Measurements from ENCODE around the gene HOXA9.

HOXA9 gene

DNA sequence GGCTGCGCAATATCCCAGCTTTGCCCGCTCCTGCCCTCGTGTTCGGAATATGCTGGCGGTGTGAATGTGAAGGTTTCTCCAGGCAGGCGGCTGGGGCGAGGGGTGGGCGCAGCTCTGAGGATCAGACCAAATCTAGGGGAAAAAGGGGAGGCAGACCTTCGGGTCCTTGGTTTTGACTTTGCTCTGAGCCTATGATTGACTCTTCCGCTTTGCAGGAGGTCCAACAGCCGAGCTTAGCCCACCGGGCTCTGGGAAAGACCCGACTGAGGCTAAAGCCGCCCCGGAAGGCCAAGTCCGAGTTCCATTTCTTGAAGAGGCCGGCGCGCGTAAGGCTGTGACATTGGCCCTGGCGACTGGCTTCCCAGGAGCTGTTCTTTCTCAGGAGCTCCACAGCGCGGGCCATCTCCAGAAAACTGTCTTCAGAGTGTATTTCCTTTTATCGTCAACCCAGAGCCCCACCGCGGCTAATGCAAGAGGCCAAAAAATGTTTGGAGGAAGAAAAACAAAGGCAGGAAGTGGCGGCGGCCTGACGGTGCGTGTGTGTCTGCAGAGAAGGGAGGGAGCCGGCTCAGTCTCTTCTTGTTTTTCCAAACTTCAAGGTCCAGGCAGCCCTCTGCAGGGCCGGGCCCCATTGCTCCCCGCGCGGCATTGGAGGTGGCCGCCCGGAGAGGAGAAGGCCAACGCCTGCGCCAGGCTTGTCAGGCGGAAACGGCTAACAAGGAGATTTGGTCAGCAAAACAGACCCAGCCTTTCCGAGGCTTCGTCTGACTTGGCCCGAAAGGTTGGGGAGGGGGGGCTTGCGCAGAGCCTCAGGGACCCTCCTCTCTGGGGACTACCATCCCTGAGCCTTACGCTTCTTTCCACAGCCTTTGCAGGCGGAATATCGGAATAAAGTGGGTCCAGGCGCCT is 23.3 kb upstream of the HOXA9 start:
- no peak for DNase-seq (ENCODE audit: low read depth in 2 of 2)

DNA sequence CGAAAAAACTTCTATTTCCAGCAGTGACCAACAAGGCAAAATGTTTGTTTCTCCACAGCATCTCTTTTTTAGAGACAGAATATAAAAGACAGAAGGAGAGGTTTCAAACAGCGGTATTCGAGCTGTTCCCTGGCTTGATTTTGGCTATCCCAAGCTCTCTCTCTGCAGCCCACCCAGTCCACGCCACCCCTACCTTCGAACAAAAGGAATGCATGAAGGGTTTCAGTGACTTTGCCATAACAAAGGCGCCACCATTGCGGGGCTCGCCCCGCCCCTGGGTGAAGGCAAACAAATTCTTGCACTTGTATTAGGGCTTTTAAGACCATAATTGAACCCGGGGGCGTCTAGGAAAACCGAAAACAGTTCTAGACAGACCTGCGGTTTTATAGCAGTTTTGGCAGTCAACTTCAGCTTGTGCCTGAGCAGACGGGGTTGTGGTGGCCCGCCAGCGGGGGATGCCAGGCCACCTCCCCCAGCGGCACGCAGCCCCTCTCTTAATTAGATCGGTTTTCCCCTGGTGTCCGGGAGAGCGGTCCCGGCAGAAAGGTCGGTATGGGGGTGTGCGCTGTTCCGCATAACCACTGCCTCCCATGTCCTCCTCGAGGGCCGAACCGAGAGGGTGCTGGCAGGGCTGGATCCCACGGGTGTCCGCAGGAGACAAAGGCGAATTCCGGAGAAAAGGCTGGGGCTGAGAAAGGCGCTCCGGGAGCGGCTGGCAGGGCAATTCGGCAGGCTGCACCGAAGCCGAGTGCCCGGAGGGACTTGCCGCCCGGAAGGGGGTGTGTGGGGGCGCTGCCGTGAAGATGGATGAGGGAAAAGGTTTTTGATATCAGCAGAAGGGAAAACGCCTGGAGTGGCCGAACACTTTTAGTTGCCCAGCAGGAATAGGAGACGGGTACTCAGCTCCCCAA is 22.4 kb upstream of the HOXA9 start:
- DNase-seq (ENCODE audit: low read depth in 2 of 2): no peak

DNA sequence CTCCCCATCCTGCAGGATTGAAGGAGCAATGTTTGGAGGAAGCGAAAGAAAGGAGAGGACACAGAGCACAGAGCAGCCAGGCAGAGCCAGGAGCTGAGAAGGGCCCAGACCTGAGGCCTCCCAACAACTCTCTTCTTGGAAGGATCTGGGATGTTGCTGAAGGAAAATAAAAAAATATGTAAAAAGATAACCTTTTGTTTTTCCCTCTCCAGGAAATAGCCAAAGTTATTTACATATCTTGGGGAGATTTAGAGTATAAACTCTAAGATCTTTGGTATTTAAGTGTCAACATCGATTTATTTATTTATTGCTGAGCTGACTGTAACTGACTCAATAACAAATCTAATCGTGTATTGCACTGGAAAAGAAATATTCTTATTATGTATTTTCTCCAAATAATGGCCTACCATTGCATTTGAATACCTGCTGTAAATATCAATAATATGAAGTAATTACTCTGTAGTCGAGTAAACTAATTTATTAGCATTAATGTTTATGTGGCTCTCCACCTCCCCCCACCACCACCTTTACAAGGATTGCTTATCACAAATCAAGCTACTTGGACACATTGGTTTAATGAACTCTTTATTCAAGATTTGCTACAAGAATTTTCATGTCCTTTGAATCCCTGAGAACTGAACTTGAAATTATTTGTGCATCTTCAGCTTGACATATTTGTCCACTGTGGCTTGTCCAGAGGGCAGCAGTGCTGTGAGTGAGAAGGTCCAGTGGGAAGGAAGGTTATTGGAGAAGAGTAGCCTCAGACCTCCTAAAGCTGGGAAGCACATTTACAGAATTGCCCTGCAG is 21.5 kb upstream of the HOXA9 start:
- no peak for DNase-seq (ENCODE audit: low read depth in 2 of 2)

GRCh38 chr7:27185854-27186667 is 20.7 kb upstream of the HOXA9 start:
- no peak for DNase-seq (ENCODE audit: low read depth in 2 of 2)

DNA sequence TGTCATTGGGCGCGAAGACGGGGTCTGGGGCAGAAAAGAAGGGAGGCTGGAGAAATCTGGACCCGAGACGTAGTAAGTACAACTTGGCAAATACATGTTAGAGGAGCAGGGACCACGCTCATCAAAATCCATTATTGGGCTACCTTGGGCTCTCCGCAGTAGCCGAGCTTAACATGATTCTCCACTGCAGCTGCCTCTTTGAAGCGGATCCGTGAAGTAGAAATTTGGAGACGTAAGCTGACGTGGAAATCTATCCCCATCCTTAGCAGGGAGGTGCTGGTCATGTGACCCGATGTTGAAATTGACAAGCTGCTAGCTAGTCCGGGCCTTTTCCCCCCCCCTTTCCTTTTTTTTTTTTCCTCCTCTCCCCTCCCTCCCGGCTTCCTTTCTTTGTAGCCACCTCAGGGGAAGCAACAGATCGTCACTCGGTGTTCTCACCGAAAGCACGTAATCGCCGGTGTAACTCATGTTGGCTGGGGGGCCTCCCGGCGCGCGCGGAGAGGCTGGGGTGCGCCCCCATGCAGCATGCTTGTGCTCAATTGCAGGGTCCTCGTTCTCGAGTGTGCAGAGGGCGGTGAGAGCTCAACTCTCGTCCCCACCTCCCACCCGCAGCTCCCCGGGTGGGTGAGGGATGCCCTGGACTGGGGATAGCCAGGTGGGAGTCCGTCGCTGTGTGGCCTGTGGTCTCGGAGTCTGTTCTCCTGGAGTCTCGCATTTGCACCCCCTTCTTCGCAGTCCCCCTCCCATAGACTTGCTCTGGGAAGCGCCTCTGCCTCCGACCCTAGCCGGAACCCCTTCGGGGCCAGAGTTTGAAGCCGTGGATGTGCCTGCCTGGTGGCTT is 19.9 kb upstream of the HOXA9 start, which contains the start of gene HOXA11:
Gene HOXA11 (minus strand): TSS at position 220 of the 841 bp plus-strand sequence. CDS start 88 bp downstream, at position 132.
- DNase-seq (ENCODE audit: low read depth in 2 of 2): no peak

GRCh38 chr7:27184337-27185012 is 19.1 kb upstream of the HOXA9 start:
- no peak for DNase-seq (ENCODE audit: low read depth in 2 of 2)

DNA sequence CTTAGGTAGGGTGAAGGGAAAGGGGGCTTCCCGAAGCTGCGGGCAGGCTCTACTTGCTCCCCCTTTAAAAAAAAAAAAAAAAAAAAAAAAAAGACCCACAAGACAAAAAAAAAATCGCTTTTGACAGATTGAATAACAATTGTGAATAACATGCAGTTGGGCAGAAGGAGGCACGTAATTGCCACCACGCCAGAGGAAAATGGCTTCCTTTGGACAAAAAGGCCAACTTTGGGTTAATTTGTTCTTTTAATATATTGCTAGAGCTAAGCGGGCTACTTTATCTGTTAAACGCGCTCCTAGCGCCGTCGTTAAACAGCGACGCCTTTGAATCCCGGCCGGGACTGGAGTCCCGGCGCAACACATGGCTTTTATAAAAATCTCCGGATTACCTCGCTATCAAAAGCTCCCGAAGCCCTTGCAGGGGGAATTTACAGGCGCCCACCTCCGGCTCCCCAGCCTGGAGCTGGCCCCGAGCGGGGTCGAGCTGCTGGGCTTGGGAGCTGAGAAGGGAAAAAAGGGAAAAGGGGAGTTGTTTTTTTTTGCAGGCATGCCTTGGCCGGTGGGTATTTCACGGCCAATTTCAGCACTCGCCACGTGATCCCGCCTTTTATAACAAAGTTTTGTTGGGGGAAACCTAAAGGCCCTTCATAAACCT is 18.5 kb upstream of the HOXA9 start:
- DNase-seq (ENCODE audit: low read depth in 2 of 2): no peak

DNA sequence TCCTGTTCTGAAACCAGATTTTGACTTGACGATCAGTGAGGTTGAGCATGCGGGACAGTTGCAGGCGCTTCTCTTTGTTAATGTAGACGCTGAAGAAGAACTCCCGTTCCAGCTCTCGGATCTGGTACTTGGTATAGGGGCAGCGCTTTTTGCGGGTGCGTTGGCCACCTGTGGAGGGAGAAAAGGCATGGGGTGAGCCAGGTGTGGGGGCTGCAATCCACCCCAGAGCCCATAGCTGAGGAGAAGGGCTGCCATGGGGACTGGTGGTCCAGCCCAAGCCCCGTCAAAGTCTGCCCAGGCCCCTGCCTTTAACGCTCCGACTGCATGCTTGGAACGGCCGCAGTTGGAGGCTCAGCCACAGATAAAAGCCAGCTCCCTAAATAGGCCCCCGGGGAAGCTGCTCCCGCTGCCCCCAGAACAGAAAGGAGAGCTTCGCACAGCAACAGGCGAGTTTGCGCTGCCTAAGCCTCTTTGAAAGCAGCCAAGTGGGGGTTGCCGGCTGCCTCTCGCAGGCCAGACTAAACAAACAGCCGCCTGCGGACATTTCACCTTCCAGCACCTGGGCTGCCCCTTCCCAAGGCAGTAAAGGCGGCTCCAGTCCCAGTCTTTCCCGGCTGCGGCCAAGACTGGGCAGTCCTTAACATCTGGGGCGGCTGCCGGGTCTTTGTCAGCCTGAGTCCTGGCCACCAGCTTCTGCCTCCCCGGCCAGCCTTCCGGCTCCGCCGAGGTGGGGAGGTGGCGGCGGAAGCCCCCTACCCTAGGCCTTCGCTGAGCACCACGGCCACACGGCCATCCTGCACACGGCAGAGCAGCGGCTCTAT is 17.7 kb upstream of the HOXA9 start:
- no peak for DNase-seq (ENCODE audit: low read depth in 2 of 2)

- DNase-seq (ENCODE audit: low read depth in 2 of 2): no peak
Measured at GRCh38 chr7:27182285-27182841, 17.0 kb upstream of the HOXA9 start.

DNA sequence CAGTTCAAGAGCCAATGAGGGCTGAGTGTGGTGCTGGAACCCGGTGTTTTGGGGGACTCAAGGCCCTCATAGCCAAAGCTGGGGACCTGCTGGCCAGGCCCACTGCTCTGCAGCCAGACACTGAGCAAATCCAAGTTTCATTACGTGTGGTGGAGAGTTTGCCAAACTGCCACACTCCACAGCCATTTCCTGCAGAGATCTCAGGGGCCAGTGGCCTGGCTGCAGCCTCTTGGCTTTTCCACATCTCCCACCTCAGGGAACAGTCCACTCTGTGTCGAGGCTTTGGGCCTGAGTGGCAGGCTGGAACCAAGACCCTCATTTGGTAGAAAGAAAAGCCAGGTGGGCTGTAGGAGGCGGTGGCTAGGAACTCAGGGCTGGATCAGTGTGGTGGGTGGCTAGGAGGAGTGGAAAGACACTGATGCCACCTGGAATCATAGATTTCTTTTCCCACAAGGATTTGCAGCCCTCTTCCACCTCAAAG is 16.5 kb upstream of the HOXA9 start:
- no peak for DNase-seq (ENCODE audit: low read depth in 2 of 2)

- no peak for DNase-seq (ENCODE audit: low read depth in 2 of 2)
Measured at GRCh38 chr7:27180431-27181420, 15.4 kb upstream of the HOXA9 start.

GRCh38 chr7:27179503-27180430 is 14.4 kb upstream of the HOXA9 start:
- DNase-seq (ENCODE audit: low read depth in 2 of 2): peak; percentile 26 to 46

DNA sequence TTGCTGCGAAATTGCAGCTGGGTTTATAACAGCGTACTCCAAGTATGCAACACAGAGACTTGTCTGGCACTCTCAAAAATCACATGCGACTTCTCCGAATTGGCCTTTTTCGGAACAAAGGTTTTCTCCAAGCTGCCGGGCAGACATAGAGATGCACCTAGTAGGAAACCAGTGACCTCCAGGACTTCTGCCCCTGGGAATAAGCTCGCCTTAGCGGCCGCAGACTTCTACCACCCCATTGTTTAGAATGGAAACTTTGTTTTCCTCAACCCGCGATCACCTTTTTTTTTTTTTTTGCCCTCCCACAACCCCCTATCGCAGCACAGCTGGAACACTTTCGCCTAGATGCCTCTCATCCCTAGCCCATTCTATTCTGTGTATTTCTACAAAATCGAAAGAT is 13.7 kb upstream of the HOXA9 start:
- DNase-seq (ENCODE audit: low read depth in 2 of 2): no peak

DNA sequence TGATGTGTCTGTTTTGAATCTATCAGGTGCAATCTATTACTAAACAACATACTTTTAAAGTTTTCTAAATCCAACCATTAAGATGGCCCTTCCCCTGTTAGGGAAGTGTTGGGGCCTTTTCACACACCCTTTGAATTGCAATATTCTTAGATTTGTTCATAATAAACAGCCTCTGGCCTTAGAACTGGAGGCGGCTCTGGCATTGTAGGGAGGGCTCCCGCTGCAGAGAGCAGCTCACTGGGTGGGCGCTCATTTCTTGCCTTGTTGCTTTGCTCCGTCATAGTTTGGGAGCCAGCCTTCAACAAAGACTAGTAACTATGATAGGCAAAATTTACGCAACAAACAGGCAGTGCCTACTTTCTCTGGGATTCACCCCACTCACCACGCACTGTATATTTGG is 13.0 kb upstream of the HOXA9 start:
- DNase-seq (ENCODE audit: low read depth in 2 of 2): no peak

DNA sequence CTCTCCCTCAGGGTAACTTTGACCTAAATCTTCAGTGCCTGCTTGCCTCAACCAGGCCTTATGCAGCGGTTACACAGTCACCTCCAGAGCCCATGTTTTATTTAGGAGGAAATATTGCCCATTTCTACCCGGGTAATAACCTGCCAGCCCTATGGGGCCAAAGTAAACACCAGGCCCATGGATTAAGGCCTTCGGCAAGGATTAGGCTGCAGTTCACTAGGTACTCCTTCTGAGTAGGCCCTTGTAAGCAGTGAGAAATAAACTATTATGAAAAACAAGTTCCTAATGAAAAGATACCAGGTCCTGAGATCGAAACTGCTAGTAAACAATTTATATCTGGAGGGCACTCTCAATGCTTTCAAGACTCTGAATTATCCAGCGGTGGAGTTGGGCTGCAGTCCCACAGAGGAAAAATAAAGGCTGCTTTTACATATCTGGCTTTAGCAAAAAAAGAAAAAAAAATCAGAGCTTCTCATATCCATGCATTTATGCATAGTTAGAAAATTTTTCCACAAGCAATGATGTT is 12.5 kb upstream of the HOXA9 start:
- DNase-seq (ENCODE audit: low read depth in 2 of 2): no peak
